Panc1 (cell line): Measurements from ENCODE around the gene KNCN. TPM values are rescaled to one million over a fixed set of nuclear protein-coding genes. Genes with fewer than 3 reads are reported as not detected.

ENCODE experiments used
- ATAC-seq: fragments of 200-7000 bp; cut with Tn5 transposase; 2 replicates; pipeline ENCODE4 v1.9.1; 2020; ENCODE audit warnings: mild to moderate bottlenecking, moderate library complexity
- BruUV-seq: library from RNA; stranded (reverse); fragments of 400-500 nt; replicated peaks from 2 replicates; lab custom pipeline; 2021; lab: Mats Ljungman, UMichigan
- CTCF ChIA-PET: fragments of 300-600 bp; sonication (Branson Sonifier 250); formaldehyde crosslinking; loops from one replicate; lab custom pipeline; 2022; ENCODE audit warnings: antibody characterized with exemption; lab: Charles Lee
- POLR2A ChIA-PET: fragments of 300-600 bp; sonication (Branson Sonifier 250); formaldehyde crosslinking; loops from one replicate; lab custom pipeline; 2022; ENCODE audit warnings: antibody characterized with exemption; lab: Charles Lee
- DNase-seq: peaks from one replicate; pipeline ENCODE4 v3.0.0-alpha.2; 2010; ENCODE audit warnings: low read depth, low spot score
- H3K27ac ChIP-seq: 2 replicates; pipeline ENCODE4 v1.5.1; 2011; ENCODE audit warnings: mild to moderate bottlenecking, low read length, inconsistent platforms
- H3K27me3 ChIP-seq: fragments of 200-500 bp; sonication (Bioruptor generic); 2 replicates; pipeline ENCODE4 v1.6.0; 2014; ENCODE audit warnings: low read length, inconsistent platforms; ENCODE audit not compliant: control insufficient read depth, insufficient read depth
- H3K36me3 ChIP-seq: fragments of 200-500 bp; sonication (Bioruptor generic); 2 replicates; pipeline ENCODE4 v1.5.1; 2014; ENCODE audit warnings: inconsistent platforms, mild to moderate bottlenecking, low read length, moderate library complexity; ENCODE audit not compliant: control insufficient read depth, insufficient read depth
- H3K4me1 ChIP-seq: 2 replicates; pipeline ENCODE4 v1.5.1; 2011; ENCODE audit warnings: inconsistent platforms, mild to moderate bottlenecking, low read length, moderate library complexity; ENCODE audit not compliant: control insufficient read depth, insufficient read depth
- H3K4me3 ChIP-seq, 2 experiments: 2 replicates each; pipeline ENCODE4 v1.5.1; 2011 to 2012; ENCODE audit warnings: low read depth in 2 of 2, low read length in 2 of 2, mild to moderate bottlenecking in 2 of 2, inconsistent platforms in 1 of 2, moderate library complexity in 1 of 2
- H3K9me3 ChIP-seq: fragments of 200-500 bp; sonication (Bioruptor generic); 2 replicates; pipeline ENCODE4 v1.5.1; 2014; ENCODE audit warnings: low read depth, mild to moderate bottlenecking, inconsistent platforms, low read length, moderate library complexity; ENCODE audit not compliant: control insufficient read depth, insufficient read depth
- CTCF ChIP-seq: fragments of 450-650 bp; IDR thresholded peaks from 2 replicates; pipeline ENCODE4 v1.5.1; 2017; ENCODE audit warnings: mild to moderate bottlenecking
- REST ChIP-seq, 2 experiments: IDR thresholded peaks; 2 replicates each; pipeline ENCODE4 v1.6.1; 2011 to 2012; ENCODE audit warnings: low read depth in 2 of 2, control low read depth in 1 of 2, low read length in 1 of 2, mild to moderate bottlenecking in 1 of 2, moderate library complexity in 1 of 2; ENCODE audit not compliant: insufficient read depth in 1 of 2
- SIN3A ChIP-seq: IDR thresholded peaks from 2 replicates; pipeline ENCODE4 v1.6.1; 2012; ENCODE audit warnings: low read depth, mild to moderate bottlenecking, low read length, moderate library complexity, borderline replicate concordance; ENCODE audit not compliant: insufficient read depth
- TCF7L2 ChIP-seq: IDR thresholded peaks from 2 replicates; pipeline ENCODE4 v1.6.1; 2011; ENCODE audit warnings: mild to moderate bottlenecking, low read depth, low read length, inconsistent platforms
- in situ Hi-C: cut with HindIII; loops from 2 replicates; pipeline ENCODE4 v1.10.0; 2016; ENCODE audit warnings: low sequenced_read_pairs, low pct_unique_long_range_greater_than_20kb
- intact Hi-C: fragments of 100-400 bp; cut with micrococcal nuclease; formaldehyde crosslinking; loops from one replicate; pipeline ENCODE4 v1.10.0; 2022; ENCODE audit not compliant: unreplicated experiment
- total RNA-seq: library from RNA; stranded (reverse); gene quantifications from one replicate; pipeline ENCODE4 v1.2.1, GENCODE V29; 2021; ENCODE audit not compliant: unreplicated experiment

The KNCN gene
- total RNA-seq, 1 experiment from 2014 or later: not detected

DNA sequence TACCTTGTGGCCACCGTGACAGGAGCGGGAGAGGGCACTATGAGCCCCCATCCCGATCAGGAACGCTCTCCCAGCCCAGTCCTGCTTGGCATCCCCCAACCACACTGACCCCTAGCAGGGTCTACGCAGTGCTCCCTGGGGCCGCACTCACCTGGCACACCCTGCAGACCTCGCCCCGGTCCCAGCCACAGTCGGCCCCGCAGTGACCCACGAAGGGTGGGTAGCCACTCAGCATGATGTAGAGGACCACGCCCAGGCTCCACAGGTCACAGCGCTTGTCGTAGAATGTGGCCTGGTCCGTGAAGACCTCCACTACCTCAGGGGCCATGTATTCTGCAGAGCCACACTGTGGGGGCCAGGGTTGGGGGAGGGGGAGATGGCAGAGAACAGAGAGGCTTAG, 11.1 kb upstream of the KNCN start:
- Histone ChIP-seq H3K9me3 (no peaks in the 10 kb centered on the region), H3K27ac (no peak overlapping the region), H3K4me1 (no peaks in the 10 kb centered on the region), H3K4me3 (no peak overlapping the region), H3K36me3 (no peaks in the 10 kb centered on the region), H3K27me3 (no peaks in the 10 kb centered on the region)
- TF ChIP-seq CTCF (no peak), SIN3A (no peak), REST (IDR thresholded peaks at IDR 0.05; ENCODE audit: insufficient read depth in 1 of 2, low read depth in 2 of 2, low read length in 1 of 2) (no peak), TCF7L2 (no peak)
- BruUV-seq: no TSS peak
- ChIA-PET POLR2A (no interaction called here), CTCF (no interaction called here)
- DNase-seq (no peak), ATAC-seq (no peak)
- in situ Hi-C loops: no loop called here
- intact Hi-C loops: no loop called here

- CTCF ChIA-PET: no interaction called here
- ATAC-seq: no peak
Observed at GRCh38 chr1:46558966-46559365, 7.5 kb upstream of the KNCN start.

More at GRCh38 chr1:46558966-46559365, 7.5 kb upstream of the KNCN start:
- Histone ChIP-seq H3K4me3 (no peak overlapping the region), H3K4me1 (no peaks in the 10 kb centered on the region), H3K27ac (no peak overlapping the region), H3K36me3 (no peaks in the 10 kb centered on the region), H3K27me3 (no peaks in the 10 kb centered on the region), H3K9me3 (no peaks in the 10 kb centered on the region)
- TF ChIP-seq SIN3A (no peak), CTCF (no peak)
- in situ Hi-C loops (no loop called here), intact Hi-C loops (no loop called here)
- DNase-seq: no peak
- POLR2A ChIA-PET: no interaction called here
- no TSS peak for BruUV-seq
